Activated CD8-positive, alpha-beta memory T cell treated with anti-CD3 and anti-CD28 coated beads for 1 hour (primary cell): Measurements from ENCODE around the gene UTS2R.
"Not testable (repeated sequence)": the region's sequence is repeated elsewhere in the genome, so short reads cannot be mapped to it uniquely, and the experiment has no call there.

Source experiments
- DNase-seq, 2 donors: peaks; one replicate each; pipeline ENCODE4 v3.0.0-alpha.2; 2020; ENCODE audit warnings: low read depth in 1 of 2; ENCODE audit errors: extremely low read depth in 1 of 2

Gene UTS2R

DNA sequence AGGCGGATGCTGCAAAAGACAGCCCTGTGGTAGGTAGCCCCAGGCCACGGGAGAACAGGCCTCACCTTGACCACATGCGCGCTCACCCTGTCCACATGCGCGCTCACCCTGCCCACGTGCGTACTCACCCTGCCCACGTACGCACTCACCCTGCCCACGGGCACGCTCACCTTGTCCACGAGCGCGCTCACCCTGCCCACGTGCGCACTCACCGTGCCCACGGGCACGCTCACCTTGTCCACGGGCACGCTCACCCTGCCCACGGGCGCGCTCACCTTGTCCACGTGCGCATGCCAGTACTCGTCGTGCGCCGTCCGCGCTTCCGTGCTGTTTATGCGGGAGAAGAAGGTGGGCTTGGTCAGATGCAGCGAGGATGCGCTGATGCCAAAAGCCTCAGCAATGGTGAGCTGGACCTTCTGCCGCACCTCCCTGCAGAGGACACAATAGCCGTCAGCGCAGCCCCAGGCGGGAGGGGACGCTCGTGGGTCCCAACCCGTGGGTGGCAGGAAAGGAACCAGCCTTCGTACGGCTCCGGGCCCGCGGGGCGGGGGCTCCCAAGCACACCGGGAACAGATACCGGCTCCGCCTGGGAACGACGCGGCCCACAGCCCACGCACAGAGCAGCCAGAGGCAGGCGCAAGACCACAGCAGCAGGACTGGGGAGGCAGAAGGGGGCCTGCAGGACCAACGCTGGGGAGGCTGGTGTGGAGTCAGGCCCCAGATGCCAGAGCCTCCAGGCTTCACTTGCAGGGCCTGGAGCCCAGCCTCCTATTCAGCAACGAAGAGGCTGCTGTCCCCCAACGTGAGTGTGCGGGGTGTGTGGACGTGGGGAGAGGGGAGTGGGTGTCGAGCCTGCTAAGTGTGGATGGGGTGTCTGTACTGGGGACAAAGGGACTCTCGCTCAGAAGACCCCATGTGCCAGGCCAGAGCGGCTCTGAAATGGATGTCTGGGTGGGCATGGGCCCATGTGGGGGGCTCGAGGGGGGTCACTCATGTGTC is 32.4 kb downstream of the UTS2R start:
- no peak for DNase-seq

DNA sequence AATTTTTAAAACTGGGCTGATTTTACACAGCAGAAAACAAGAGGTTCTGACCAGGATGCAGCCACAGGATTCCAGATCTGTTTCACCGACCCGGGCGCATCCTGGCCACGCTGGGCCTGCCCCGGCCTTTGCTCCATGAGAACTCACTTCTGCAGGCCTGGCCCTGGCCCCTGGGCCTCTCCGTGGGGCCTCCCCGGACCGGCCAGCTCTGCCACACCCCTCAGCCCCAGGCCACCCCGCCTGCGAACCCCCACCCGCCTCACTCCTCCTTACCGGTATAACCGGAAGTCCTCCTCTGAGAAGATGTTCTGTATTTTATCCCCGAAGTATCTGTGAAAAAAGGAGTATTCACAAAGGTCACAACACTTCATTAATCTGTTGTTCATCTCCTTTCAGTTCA is 33.5 kb downstream of the UTS2R start:
- DNase-seq: no peak

DNA sequence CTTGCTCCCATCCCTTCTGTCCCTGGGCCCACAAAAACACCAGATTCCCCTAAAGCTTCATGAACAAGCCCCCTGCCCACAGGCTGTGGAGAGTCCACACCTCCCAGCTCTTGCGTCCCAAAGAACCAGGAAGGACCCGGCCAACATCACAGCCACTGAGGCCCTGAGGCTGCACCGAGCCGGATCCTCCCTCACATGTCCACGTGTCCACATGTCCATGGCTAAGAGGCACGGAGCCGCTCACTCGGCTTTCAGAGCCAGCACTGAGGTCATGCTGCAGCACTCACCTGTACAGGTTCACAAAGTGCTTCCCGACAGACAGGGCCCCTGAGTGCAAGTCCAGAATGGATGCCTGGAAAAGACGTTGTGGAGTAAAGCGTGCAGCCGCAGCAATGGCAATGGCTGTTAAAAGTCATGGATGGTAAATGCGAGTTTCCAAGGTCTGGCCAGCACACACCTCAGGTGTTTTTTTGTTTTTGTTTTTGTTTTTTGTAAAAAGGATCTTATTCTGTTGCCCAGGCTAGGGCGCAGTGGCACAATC is 34.6 kb downstream of the UTS2R start:
- DNase-seq: no peak

DNA sequence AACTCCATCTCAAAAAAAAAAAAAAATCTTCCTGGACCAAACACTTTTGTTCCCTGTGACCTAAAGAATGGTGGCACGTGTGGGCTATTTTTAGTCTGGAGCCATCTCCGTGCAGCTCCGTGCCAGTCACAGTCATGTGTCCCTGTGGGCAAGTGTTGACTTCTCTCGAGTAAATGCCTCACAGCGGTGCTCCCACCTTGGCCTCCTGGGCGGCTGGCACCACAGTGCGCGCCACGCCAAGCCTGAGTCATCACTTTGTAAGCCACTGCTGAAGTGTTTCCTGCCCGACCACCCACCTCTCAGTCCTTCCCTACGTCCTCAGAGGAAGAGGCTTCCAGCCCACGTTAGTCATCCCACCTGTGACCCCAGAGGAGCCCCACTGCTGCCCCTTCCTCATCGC is 35.7 kb downstream of the UTS2R start:
- DNase-seq: no peak

DNA sequence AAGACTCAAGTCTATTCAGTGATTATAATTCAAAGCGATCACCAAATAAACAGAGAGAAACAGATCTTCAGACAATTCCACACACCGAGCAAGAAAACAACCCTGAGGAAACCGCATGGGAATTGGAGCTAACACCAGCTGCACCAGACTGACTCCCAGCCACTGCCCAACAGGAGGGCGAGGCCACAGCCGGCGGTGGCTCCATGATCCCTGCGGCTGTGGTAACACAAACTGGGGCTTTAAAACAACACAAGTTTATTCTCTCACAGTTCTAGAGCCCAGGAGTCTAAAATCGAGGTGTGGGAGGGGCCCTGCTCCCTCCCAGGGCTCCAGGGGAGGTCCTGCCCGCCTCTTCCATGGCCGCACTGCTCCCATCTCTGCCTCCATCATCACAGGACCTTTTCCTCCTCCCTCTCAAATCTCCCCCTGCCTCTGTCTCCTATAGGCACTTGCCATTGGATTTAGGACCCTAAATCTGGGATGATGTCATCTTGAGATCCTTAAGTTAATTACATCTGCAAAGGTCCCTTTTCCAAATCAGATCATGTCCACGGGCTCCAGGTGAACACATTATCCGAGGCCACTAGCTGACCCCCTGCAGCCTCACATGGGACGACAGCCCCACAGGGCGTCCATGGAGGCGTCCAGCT is 36.8 kb downstream of the UTS2R start:
- no peak for DNase-seq

DNA sequence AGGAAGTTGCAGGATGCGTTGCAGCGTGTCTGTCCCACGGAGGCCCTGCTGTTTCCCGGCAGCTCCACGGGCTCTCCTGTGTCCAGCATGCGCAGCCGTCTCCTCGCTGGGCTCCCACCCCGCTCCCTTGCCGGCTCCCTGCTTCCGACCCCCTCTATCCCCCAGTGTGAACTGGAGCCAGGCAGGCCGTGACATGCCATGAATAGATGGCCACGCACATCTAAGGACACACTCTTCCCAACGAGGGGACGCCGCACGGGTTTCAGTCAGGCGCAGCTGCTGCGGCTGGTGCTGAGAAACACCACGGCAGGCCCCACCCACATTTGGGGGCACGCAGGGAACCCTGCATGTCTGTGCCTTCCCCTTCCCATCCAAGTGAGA is 37.4 kb downstream of the UTS2R start:
- no peak for DNase-seq

DNA sequence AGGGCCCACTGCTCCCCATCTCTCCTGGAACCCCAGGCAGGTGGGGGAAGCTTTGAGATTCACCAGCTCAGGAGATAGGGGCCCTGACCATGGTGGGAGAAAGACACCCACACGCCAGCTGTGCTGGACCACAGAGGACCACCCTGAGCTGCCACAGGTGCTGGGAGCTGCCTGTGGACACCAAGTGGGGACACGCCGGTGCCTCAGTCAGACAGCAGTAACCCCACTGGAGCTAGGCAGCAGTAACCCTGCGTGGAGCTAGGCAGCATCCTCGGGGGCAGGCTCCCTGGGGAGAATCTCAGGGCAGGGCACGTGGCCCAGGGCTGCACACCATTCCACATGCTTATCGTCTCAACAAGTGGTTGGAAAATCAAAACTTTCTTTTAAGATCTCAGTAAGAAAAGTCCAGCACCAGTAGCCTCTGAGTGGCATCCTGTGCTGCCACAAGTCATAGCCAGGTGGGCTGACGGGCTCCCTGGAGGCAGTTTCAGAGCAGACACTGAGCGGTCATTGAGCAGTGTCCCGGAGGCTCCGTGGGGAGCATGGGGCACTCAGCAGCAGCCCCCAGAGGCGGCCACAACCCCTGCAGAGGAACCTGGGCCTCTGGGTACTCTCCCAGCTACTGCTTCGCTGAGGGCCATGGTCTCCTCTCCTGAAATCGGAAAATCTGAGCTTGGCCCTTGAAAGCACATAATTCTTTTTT is 38.6 kb downstream of the UTS2R start:
- no peak for DNase-seq

DNA sequence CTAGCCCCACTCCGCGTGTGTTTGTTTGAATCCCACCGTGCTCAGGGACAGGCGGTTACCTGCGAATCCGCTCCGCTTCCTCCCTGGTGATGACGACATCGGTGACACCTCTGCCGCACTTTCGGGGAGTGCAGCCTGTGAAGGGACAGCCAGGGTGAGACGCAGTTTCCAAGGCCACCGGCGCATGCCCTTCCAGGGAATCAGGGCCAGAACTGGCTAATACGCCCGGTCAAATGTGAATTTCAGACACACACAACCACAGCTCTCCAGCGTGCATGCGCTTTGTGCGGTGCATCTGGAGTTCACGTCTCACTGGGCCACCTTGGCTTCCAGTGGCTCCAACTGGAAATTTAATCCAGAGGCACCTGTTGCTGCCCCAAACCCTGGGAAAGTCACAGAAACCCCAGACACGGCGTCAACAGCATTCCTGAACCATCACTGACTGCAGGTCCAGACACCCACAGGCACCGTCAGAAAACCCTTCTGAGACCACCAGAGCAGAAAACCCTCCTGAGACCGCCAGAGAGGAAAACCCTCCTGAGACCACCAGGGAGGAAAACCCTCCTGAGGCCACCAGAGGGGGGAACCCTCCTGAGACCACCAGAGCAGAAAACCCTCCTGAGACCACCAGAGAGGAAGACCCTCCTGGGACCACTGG is 40.0 kb downstream of the UTS2R start:
- DNase-seq: no peak

DNA sequence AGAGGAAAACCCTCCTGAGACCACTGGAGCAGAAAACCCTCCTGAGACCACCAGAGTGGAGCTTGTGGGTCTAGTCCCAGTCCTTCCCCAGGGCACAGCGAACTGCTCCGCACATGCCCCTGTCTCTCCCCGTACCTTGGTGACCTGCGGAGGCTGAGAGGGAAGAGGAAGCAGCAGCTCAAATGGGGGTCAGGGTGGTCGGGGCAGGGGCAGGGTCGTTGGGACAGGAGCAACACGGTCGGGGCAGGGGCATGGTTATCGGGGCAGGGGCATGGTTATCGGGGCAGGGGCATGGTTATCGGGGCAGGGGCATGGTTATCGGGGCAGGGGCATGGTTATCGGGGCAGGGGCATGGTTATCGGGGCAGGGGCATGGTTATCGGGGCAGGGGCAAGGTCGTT is 40.5 kb downstream of the UTS2R start:
- not testable (repeated sequence) for DNase-seq

DNA sequence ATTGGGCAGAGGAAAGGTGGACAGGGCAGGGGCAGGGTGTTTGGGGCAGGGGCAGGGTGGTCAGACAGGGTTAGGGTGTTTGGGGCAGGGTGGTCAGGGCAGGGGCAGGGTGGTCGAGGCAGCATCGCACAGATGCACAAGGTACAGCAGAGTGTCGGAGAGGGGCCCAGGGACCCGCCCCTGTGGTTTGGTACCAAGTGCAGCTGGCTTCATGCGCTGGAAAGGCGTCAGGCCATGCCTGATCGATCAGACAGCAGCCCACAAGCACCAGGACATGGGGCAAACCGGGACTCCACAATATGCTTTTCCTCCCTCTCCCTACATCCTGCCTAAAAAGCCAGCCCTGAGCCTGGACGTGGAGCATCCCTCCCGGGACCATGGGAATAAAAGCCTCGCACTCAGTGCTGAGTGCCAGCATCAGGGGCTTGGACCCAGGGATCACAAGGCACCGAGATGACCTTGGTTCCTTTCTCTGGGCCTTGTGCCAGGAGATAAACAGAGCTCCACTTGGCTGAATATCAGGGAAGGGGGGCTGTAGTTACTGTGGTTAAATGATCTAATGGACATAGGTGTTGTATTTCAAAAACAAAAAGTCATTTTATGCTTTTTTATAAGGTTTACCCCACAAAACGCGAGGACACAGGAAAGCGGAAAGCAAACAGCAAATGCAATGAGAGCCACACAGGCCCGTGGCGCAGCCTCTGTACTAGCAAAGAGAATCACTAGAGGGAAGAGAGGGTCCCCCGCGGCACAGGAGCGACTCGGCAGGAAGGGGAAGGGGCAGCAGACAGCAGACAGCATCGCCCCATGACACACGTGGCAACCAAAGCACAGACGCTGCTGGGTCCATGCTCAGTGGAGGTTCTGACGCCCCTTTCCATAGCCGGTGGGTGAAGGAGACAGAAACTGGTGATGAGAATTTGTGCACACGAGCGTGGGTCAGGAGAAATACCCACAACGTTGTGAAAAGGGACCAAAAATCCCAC is 41.3 kb downstream of the UTS2R start:
- no peak for DNase-seq

DNA sequence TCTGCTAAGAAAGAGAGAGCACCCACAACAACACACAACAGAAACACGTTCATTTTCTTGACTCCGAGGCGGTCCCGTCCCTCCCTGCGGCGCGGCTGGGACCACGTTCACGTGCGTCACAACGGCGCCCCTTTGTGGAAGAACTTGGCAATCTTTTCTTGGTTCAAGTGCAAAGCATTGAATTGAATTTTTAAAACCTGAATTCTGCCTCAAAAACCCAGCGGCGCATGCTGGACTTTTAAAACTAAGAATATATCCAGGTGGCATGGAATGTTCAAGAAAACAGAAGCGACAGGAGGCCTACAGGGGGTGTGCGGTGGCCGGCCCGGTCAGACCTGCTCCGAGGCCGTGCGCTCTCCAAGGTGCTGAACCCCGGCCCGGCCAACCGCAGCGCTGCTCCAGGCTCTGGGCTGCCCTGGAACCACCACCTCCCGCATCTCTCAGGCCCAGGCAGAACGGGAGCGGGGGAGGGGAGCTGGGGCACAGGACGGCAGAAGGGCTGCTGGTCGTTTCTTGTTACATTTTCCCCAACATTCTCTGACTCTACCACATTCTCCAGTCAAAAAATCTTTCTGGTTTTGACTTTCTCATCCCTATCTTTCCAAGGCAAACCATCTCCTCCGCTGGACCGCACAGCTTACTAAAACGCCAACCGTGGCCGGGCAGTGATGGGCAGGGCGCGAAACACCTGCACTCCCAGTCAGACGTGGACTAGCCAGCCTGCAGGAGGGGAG is 43.1 kb downstream of the UTS2R start:
- DNase-seq: peak; percentile 46 to 55

DNA sequence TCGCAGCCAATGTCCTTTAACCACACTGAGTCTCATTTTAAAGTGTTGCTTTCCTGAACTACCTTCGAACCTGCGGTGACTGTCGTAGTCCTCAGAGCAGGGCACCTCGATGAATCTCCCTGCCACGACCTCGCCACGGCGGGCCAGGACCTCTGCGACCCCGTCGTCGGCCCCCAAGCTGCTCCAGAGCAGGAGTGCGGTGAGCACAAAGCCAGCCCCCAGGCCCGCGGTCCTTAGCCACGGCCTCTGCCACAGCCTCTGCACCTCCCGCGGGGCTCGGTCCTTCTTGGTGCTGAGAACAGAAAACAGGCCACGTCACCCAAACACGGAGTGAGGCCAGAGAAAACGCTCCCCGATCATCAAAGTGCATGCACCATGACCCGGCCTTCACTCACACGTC is 43.8 kb downstream of the UTS2R start:
- no peak for DNase-seq

DNA sequence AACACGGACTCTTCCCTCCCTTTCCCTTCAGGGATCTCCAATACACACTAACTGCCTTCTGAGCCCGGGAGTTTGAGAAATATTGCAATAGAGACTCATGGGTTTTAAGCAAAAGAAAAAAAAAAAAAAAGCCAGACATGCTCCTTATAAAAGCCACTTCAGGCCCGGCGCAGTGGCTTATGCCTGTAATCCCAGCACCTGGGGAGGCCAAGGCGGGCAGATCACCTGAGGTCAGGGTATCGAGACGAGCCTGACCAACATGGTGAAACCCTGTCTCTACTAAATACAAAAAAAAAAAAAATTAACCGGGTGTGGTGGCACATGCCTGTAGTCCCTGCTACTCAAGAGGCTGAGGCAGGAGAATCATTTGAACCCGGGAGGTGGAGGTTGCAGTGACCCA is 44.2 kb downstream of the UTS2R start:
- no peak for DNase-seq

DNA sequence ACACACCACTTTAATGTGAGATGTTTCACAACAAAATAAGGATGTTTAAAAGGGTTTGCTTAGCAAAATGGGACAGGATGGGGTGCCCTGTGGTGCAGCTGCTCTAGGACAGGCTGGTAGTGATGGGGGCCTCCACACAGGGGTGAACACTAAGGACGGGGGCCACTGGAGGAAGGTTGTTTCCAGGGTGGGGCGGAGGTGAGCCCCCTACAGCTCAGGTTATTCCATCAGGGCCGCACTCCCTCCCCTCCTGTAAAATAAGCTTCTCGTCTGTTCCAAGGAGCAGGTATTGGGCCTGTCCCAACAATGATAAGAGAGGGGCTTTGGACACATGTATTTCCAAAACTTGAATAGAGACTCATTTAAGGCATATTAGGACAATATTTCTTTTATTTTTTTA is 44.7 kb downstream of the UTS2R start:
- DNase-seq: no peak

DNA sequence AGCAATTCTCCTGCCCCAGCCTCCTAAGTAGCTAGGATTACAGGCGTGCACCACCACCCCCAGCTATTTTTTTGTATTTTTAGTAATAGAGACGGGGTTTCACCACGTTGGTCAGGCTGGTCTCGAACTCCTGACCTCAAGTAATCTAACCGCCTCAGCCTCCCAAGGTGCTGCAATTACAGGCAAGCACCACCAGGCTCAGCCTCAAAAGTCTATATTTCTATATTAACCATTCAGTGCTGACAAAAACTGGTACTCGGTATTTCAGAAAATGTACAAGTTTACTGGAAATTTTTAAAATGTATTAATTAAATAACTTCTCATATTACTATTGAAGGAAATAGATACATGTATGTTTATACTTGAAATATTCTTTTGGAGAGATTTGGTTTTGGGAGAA is 45.2 kb downstream of the UTS2R start:
- no peak for DNase-seq

DNA sequence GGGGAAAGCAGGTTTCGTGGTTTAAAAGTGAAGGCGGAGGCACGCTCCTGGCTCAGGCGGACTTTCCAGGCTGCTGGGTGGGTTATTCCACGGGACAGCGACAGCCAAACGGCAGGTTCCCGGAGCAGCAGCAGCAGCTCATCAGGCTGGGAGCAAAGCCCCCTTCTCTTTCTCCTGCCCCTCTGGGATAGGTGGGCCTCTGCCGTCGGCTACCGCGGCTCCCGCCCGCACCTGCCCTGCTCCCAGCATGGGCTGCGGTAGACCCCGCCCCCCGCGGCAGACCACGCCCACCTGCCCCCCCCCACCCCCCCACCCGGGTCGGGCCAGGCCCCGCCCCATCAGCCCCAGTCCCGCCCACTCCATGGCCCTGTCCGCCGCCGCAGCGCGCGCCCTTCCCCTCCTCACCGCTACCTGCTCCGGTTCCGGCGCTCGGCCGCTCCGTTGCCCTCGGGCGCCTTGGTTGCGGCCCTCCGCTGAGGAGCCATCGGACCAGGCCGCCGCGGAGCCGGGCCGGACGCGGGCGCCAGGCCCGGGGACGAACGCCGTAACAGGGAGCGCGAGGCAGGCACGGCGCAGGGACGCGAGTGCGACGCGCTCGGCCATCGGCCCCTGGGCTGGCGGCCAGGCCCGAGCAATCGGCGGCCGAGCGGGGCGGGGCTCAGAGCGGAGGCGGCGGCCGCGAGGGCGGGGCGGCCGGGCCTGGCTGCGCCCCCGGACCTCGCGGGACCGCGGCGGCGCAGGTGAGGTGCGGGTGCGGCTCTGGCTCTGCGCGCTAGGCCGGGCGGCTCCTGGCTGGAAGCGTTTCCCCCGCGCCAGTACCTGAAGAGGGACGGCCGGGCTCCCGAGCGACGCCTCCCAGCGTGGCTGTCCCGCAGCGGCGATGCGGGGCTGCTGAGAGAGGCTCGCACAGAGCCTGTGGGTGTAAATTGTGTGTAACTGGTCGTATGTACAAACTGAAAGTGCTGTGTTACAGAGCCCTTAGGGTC is 46.7 kb downstream of the UTS2R start, which contains the start of the genes HEXD and OGFOD3:
TSS of gene HEXD (plus strand) at position 347 of the 986 bp plus-strand sequence. CDS start 1,453 bp downstream, outside the sequence.
TSS of gene OGFOD3 (minus strand) at position 586 of the 986 bp plus-strand sequence. CDS start at position 485, 101 bp downstream.
- DNase-seq: peak; percentile 53 to 74

DNA sequence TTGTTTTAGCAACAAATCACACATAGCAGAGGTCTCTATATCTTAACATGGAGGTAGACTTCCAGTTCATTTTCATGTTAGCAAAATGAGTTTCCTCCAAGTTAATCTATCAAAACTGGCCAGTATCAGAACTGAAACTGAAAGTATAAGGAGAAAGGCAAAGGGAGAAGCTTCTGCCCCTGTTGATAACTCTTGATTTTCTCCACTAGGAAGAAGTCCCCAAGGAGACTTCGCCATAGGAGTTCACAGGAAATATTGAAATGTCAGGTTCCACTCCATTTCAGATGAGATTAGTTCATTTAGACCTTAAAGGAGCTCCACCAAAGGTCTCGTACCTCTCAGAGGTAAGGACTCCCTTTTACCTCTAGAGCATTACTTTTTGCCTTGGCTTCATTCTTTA is 48.0 kb downstream of the UTS2R start:
- no peak for DNase-seq
